AG04450 (cell line): ENCODE data around the gene TLR5. TPM values are rescaled to one million over a fixed set of nuclear protein-coding genes. Genes with fewer than 3 reads are reported as not detected.

Source experiments
- CTCF ChIA-PET: fragments of 300-600, 350-600 bp; formaldehyde crosslinking; extraction: SDS; loops from one replicate; lab custom pipeline; 2022; ENCODE audit warnings: antibody characterized with exemption, inconsistent platforms; lab: Charles Lee
- POLR2A ChIA-PET: fragments of 350-600 bp; formaldehyde crosslinking; extraction: SDS; loops from one replicate; lab custom pipeline; 2021; ENCODE audit warnings: antibody characterized with exemption, inconsistent platforms; lab: Yijun Ruan, JAX
- DNase-seq: peaks from one replicate; pipeline ENCODE4 v3.0.0-alpha.2; 2011; ENCODE audit warnings: low read depth, low spot score
- H3K27ac ChIP-seq: one replicate; pipeline ENCODE4 v1.5.1; 2012; ENCODE audit warnings: low read depth, low read length, control low read depth
- H3K27me3 ChIP-seq: one replicate; pipeline ENCODE4 v1.6.0; 2012; ENCODE audit warnings: low read length; ENCODE audit not compliant: control insufficient read depth, insufficient read depth
- H3K4me3 ChIP-seq: 2 replicates; pipeline ENCODE4 v1.5.1; 2011; ENCODE audit warnings: mild to moderate bottlenecking, low read depth, low read length, control low read depth
- H3K9me3 ChIP-seq: 2 replicates; pipeline ENCODE4 v1.5.1; 2012; ENCODE audit warnings: low read length; ENCODE audit not compliant: control insufficient read depth, insufficient read depth
- CTCF ChIP-seq: IDR thresholded peaks from 2 replicates; pipeline ENCODE4 v1.5.1; 2011; ENCODE audit warnings: low read depth, low read length, control low read depth, inconsistent platforms
- polyA plus RNA-seq: library from polyadenylated mRNA; depleted of rRNA; stranded (reverse); fragments of >200 nt; gene quantifications from 2 replicates; pipeline ENCODE4 v1.2.3, GENCODE V29; 2011

TLR5 gene
- polyA plus RNA-seq, 1 experiment: 0.07 TPM

- H3K9me3 ChIP-seq: no peaks in the 10 kb centered on the region; the same call in 1 of the 2 replicates
- H3K4me3 ChIP-seq: no peak overlapping the region
- CTCF ChIA-PET: interaction anchor here (0.6 to 4.9 kb wide), 39 partner anchors 8 to 998 kb away, joined by 3 to 118 read pairs (median 9); partner anchors contain the start of gene FAM177B
- peaks cover 25% of the 10 kb centered on the region for H3K27me3 ChIP-seq
- no peak overlapping the region for H3K27ac ChIP-seq
- POLR2A ChIA-PET: interaction anchor here (0.9 kb wide), 1 partner anchor 8 kb away, joined by 4 read pairs; no protein-coding TSS in a partner anchor
- DNase-seq: no peak
- no peak for TF ChIP-seq CTCF
Observed at GRCh38 chr1:223089250-223089649, 53.8 kb downstream of the TLR5 start.

- no peaks in the 10 kb centered on the region; the same call in 1 of the 2 replicates for H3K9me3 ChIP-seq
- TF ChIP-seq CTCF: no peak
- ChIA-PET POLR2A (no interaction called here), CTCF (interaction anchor here (0.6 to 4.9 kb wide), 14 partner anchors 34 to 596 kb away, joined by 3 to 118 read pairs (median 16); partner anchors contain the start of gene FAM177B)
- H3K4me3 ChIP-seq: no peak overlapping the region
- H3K27me3 ChIP-seq: peaks cover 26% of the 10 kb centered on the region
- H3K27ac ChIP-seq: no peak overlapping the region
- DNase-seq: no peak
Observed at GRCh38 chr1:223088713-223089240, 54.3 kb downstream of the TLR5 start.

- TF ChIP-seq CTCF: no peak
- ChIA-PET POLR2A (no interaction called here), CTCF (interaction anchor here (1.1 to 4.9 kb wide), 6 partner anchors 36 to 583 kb away, joined by 3 to 118 read pairs (median 6); no protein-coding TSS in a partner anchor)
- Histone ChIP-seq H3K9me3 (no peaks in the 10 kb centered on the region; the same call in 1 of the 2 replicates), H3K4me3 (no peak overlapping the region), H3K27me3 (peaks cover 35% of the 10 kb centered on the region), H3K27ac (no peak overlapping the region)
- DNase-seq: no peak
Observed at GRCh38 chr1:223087291-223088255, 55.5 kb downstream of the TLR5 start.

- CTCF ChIA-PET: no interaction called here
- DNase-seq: no peak
- H3K9me3 ChIP-seq: no peaks in the 10 kb centered on the region; the same call in 1 of the 2 replicates
- H3K27me3 ChIP-seq: peaks cover 36% of the 10 kb centered on the region
- POLR2A ChIA-PET: no interaction called here
- H3K27ac ChIP-seq: no peak overlapping the region
- no peak overlapping the region for H3K4me3 ChIP-seq
- TF ChIP-seq CTCF: no peak
Observed at GRCh38 chr1:223084464-223084866, 58.6 kb downstream of the TLR5 start.
